Panc1 (cell line): Measurements from ENCODE around the gene CAVIN4.

Experiments
- CTCF ChIP-seq: fragments of 450-650 bp; IDR thresholded peaks from 2 replicates; pipeline ENCODE4 v1.5.1; 2017; ENCODE audit warnings: mild to moderate bottlenecking
- SIN3A ChIP-seq: IDR thresholded peaks from 2 replicates; pipeline ENCODE4 v1.6.1; 2012; ENCODE audit warnings: low read depth, mild to moderate bottlenecking, low read length, moderate library complexity, borderline replicate concordance; ENCODE audit not compliant: insufficient read depth

GRCh38 chr9:100579665-100580064 is 1.8 kb downstream of the CAVIN4 start:
- TF ChIP-seq CTCF: no peak
- no peak for TF ChIP-seq SIN3A
